ENCODE results near the gene B4GALNT4. TPM values are rescaled to one million over a fixed set of nuclear protein-coding genes. Genes with fewer than 3 reads are reported as not detected.

B4GALNT4 gene
- total and polyA plus RNA-seq, 2 of the 13 experiments (the other 11 are each of a cell fraction or from before 2014, with no cell fraction given): 30.5 to 50.1 TPM

GRCh38 chr11:396948-397548 is 27.7 kb downstream of the B4GALNT4 start (continued):
- TF ChIP-seq, protein P1, sequence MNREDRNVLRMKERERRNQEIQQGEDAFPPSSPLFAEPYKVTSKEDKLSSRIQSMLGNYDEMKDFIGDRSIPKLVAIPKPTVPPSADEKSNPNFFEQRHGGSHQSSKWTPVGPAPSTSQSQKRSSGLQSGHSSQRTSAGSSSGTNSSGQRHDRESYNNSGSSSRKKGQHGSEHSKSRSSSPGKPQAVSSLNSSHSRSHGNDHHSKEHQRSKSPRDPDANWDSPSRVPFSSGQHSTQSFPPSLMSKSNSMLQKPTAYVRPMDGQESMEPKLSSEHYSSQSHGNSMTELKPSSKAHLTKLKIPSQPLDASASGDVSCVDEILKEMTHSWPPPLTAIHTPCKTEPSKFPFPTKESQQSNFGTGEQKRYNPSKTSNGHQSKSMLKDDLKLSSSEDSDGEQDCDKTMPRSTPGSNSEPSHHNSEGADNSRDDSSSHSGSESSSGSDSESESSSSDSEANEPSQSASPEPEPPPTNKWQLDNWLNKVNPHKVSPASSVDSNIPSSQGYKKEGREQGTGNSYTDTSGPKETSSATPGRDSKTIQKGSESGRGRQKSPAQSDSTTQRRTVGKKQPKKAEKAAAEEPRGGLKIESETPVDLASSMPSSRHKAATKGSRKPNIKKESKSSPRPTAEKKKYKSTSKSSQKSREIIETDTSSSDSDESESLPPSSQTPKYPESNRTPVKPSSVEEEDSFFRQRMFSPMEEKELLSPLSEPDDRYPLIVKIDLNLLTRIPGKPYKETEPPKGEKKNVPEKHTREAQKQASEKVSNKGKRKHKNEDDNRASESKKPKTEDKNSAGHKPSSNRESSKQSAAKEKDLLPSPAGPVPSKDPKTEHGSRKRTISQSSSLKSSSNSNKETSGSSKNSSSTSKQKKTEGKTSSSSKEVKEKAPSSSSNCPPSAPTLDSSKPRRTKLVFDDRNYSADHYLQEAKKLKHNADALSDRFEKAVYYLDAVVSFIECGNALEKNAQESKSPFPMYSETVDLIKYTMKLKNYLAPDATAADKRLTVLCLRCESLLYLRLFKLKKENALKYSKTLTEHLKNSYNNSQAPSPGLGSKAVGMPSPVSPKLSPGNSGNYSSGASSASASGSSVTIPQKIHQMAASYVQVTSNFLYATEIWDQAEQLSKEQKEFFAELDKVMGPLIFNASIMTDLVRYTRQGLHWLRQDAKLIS (CRISPR knock-in tag; IDR thresholded peaks at IDR 0.05): 0 out of 2 replicates have a peak, but pooled peaks have one; percentile 7
- TF ChIP-seq EED (CRISPR knock-in tag; IDR thresholded peaks at IDR 0.05) (no peak; the same call in 1 of the 2 replicates), YEATS4 (CRISPR knock-in tag; IDR thresholded peaks at IDR 0.05; ENCODE audit: borderline replicate concordance) (no peak), ZNF253 (CRISPR knock-in tag; IDR thresholded peaks at IDR 0.05; ENCODE audit: borderline replicate concordance) (no peak), ZNF670 (CRISPR knock-in tag; IDR thresholded peaks at IDR 0.05; ENCODE audit: borderline replicate concordance) (0 out of 2 replicates have a peak, but pooled peaks have one; percentile 58), FOXO4 (CRISPR knock-in tag; conservative IDR thresholded peaks at IDR 0.05) (no peak), CHCHD3 (CRISPR knock-in tag; IDR thresholded peaks at IDR 0.05) (no peak), KAT7 (CRISPR knock-in tag; IDR thresholded peaks at IDR 0.05; ENCODE audit: borderline replicate concordance) (peak; percentile 64; the same call in 1 of the 2 replicates), ELF1 (CRISPR knock-in tag; IDR thresholded peaks at IDR 0.05) (peak; percentile 24; the same call in 1 of the 2 replicates), FOXP1 (IDR thresholded peaks at IDR 0.05) (no peak), FOXP1 (CRISPR knock-in tag; IDR thresholded peaks at IDR 0.05) (no peak), ISL2 (CRISPR knock-in tag; IDR thresholded peaks at IDR 0.05) (no peak), KDM3A (CRISPR knock-in tag; IDR thresholded peaks at IDR 0.05; ENCODE audit: low read depth) (peak; percentile 79; the same call in 1 of the 2 replicates), ZSCAN21 (CRISPR knock-in tag; IDR thresholded peaks at IDR 0.05; ENCODE audit: borderline replicate concordance) (peak; percentile 49; the same call in 1 of the 2 replicates), HNF4G (IDR thresholded peaks at IDR 0.05; ENCODE audit: borderline replicate concordance, low read depth, low read length) (no peak), HNF4G (CRISPR knock-in tag; IDR thresholded peaks at IDR 0.05; ENCODE audit: borderline replicate concordance, low read depth) (no peak), SP5 (CRISPR knock-in tag; IDR thresholded peaks at IDR 0.05; ENCODE audit: borderline replicate concordance, low read depth) (peak; percentile 95), SALL1 (CRISPR knock-in tag; IDR thresholded peaks at IDR 0.05) (peak; percentile 58), SRSF9 (IDR thresholded peaks at IDR 0.05; ENCODE audit: borderline replicate concordance, insufficient read depth, low read depth, low read length, poor library complexity, severe bottlenecking) (no peak), ELF3 (CRISPR knock-in tag; IDR thresholded peaks at IDR 0.05) (peak; percentile 52; the same call in 1 of the 2 replicates), SOX13 (IDR thresholded peaks at IDR 0.05) (no peak), SOX13 (CRISPR knock-in tag; conservative IDR thresholded peaks at IDR 0.05 in 1 of 2, IDR thresholded peaks at IDR 0.05 in 1 of 2) (0 out of 4 replicates have a peak, but pooled peaks of 1 of the 2 experiments have one; percentile 6), DMAP1 (CRISPR knock-in tag; IDR thresholded peaks at IDR 0.05) (0 out of 2 replicates have a peak, but pooled peaks have one; percentile 50), KMT2A (CRISPR knock-in tag; IDR thresholded peaks at IDR 0.05) (peak; percentile 80; the same call in 1 of the 2 replicates), ZNF761 (CRISPR knock-in tag; conservative IDR thresholded peaks at IDR 0.05) (no peak), CENPT (CRISPR knock-in tag; IDR thresholded peaks at IDR 0.05; ENCODE audit: low read depth) (no peak), ZNF337 (CRISPR knock-in tag; IDR thresholded peaks at IDR 0.05; ENCODE audit: borderline replicate concordance, low read depth) (0 out of 2 replicates have a peak, but pooled peaks have one; percentile 33), PAF1 (CRISPR knock-in tag; IDR thresholded peaks at IDR 0.05) (no peak)
